Measurements from ENCODE around the gene EFL1. TPM values are rescaled to one million over a fixed set of nuclear protein-coding genes. Genes with fewer than 3 reads are reported as not detected.

EFL1 gene
- total and polyA plus RNA-seq, 9 of the 15 experiments (the other 6 are each of a cell fraction or from before 2014, with no cell fraction given), result 4.8 to 32.5 (median 16.9) TPM

- no peak for TF ChIP-seq TAL1 (IDR thresholded peaks at IDR 0.05)
- TF ChIP-seq ZNF512 (tag; IDR thresholded peaks at IDR 0.05), result no peak
- TF ChIP-seq ZNF592 (IDR thresholded peaks at IDR 0.05), result peak; percentile 41; the same call in 1 of the 2 replicates
- no peak for TF ChIP-seq ZNF398 (CRISPR knock-in tag; IDR thresholded peaks at IDR 0.05)
- peak; percentile 25; the same call in 1 of the 2 replicates for TF ChIP-seq NFE2L1 (tag; IDR thresholded peaks at IDR 0.05; ENCODE audit: borderline replicate concordance, low read depth)
- TF ChIP-seq THRAP3 (IDR thresholded peaks at IDR 0.05; ENCODE audit: borderline replicate concordance), result no peak
- TF ChIP-seq POLR2G (IDR thresholded peaks at IDR 0.05; ENCODE audit: low read depth, low read length), result no peak
- no peak for TF ChIP-seq ZNF609 (CRISPR knock-in tag; IDR thresholded peaks at IDR 0.05; ENCODE audit: borderline replicate concordance)
- TF ChIP-seq MLLT1 (IDR thresholded peaks at IDR 0.05), result no peak
- no peak for TF ChIP-seq THRA (IDR thresholded peaks at IDR 0.05)
- no peak for TF ChIP-seq ZBTB1 (CRISPR knock-in tag; IDR thresholded peaks at IDR 0.05; ENCODE audit: borderline replicate concordance, low read depth)
Measured at GRCh38 chr15:82146990-82147461, 115.5 kb downstream of the EFL1 start (continued).

All from K562 (cell line).